HepG2 (cell line): ENCODE measurements around the gene POLN. TPM values are rescaled to one million over a fixed set of nuclear protein-coding genes. Genes with fewer than 3 reads are reported as not detected.

ENCODE experiments used
- ARNTL ChIP-seq: sonication (generic); formaldehyde crosslinking; IDR thresholded peaks from 2 replicates; pipeline ENCODE4 v1.4.0; 2020; ENCODE audit warnings: mild to moderate bottlenecking, missing genetic modification reagents
- CAMTA2 ChIP-seq: sonication (generic); formaldehyde crosslinking; IDR thresholded peaks from 2 replicates; pipeline ENCODE4 v1.4.0; 2020; ENCODE audit warnings: mild to moderate bottlenecking, missing genetic modification reagents, borderline replicate concordance
- CREB1 ChIP-seq, 2 experiments: fragments of 450-650 bp in 1 of 2; IDR thresholded peaks; 2 replicates each; pipeline ENCODE4 v1.6.1; 2016 to 2017; ENCODE audit warnings: control low read depth in 1 of 2, mild to moderate bottlenecking in 1 of 2, missing compliant biosample characterization in 1 of 2, missing genetic modification characterization in 1 of 2
- EHMT2 ChIP-seq: fragments of 200-600 bp; sonication (generic); IDR thresholded peaks from 2 replicates; pipeline ENCODE4 v1.7.0; 2017; ENCODE audit warnings: antibody characterized with exemption, low read depth, low read length, borderline replicate concordance
- GTF2F1 ChIP-seq: fragments of 150-350 bp; IDR thresholded peaks from 2 replicates; pipeline ENCODE4 v1.6.1; 2014; ENCODE audit warnings: low read length
- HNRNPL ChIP-seq: fragments of 200-400 bp; formaldehyde crosslinking; IDR thresholded peaks from 2 replicates; pipeline ENCODE4 v1.6.1; 2017; ENCODE audit warnings: mild to moderate bottlenecking, low read depth, low read length
- STAT5B ChIP-seq: sonication (generic); formaldehyde crosslinking; IDR thresholded peaks from 2 replicates; pipeline ENCODE4 v1.4.0; 2020; ENCODE audit warnings: missing genetic modification reagents
- ZMYM3 ChIP-seq: sonication (generic); formaldehyde crosslinking; IDR thresholded peaks from 2 replicates; pipeline ENCODE4 v1.5.1; 2020; ENCODE audit warnings: mild to moderate bottlenecking, missing genetic modification reagents
- ZNF556 ChIP-seq: sonication (generic); formaldehyde crosslinking; IDR thresholded peaks from 2 replicates; pipeline ENCODE4 v1.4.0; 2020; ENCODE audit warnings: mild to moderate bottlenecking, missing genetic modification reagents, borderline replicate concordance
- ZNF558 ChIP-seq: sonication (generic); formaldehyde crosslinking; IDR thresholded peaks from 2 replicates; pipeline ENCODE4 v1.9.0; 2022; ENCODE audit warnings: mild to moderate bottlenecking, missing genetic modification reagents, borderline replicate concordance
- ZNF567 ChIP-seq: sonication (generic); formaldehyde crosslinking; IDR thresholded peaks from 2 replicates; pipeline ENCODE4 v1.8.1; 2023; ENCODE audit warnings: mild to moderate bottlenecking, missing genetic modification reagents, borderline replicate concordance
- ZNF577 ChIP-seq: sonication (generic); formaldehyde crosslinking; IDR thresholded peaks from 2 replicates; pipeline ENCODE4 v1.4.0; 2020; ENCODE audit warnings: mild to moderate bottlenecking, low read depth, missing genetic modification reagents, borderline replicate concordance
- ZNF615 ChIP-seq: sonication (generic); formaldehyde crosslinking; IDR thresholded peaks from 2 replicates; pipeline ENCODE4 v1.5.0; 2020; ENCODE audit warnings: mild to moderate bottlenecking, missing genetic modification reagents, borderline replicate concordance
- ZNF781 ChIP-seq: sonication (generic); formaldehyde crosslinking; IDR thresholded peaks from 2 replicates; pipeline ENCODE4 v1.5.1; 2020; ENCODE audit warnings: borderline replicate concordance, mild to moderate bottlenecking, missing genetic modification reagents; ENCODE audit errors: not compliant biosample characterization
- ZNF790 ChIP-seq: sonication (generic); formaldehyde crosslinking; IDR thresholded peaks from 2 replicates; pipeline ENCODE4 v1.8.0; 2022; ENCODE audit warnings: missing genetic modification reagents, mild to moderate bottlenecking, borderline replicate concordance
- ZSCAN20 ChIP-seq: sonication (generic); formaldehyde crosslinking; IDR thresholded peaks from 2 replicates; pipeline ENCODE4 v1.4.0; 2020; ENCODE audit warnings: missing genetic modification reagents, mild to moderate bottlenecking, borderline replicate concordance
- ZSCAN25 ChIP-seq: sonication (generic); formaldehyde crosslinking; IDR thresholded peaks from 2 replicates; pipeline ENCODE4 v1.8.0; 2022; ENCODE audit warnings: mild to moderate bottlenecking, missing genetic modification reagents
- polyA plus RNA-seq, 8 experiments: library from polyadenylated mRNA; depleted of rRNA in 3 of 8; stranded (reverse) in 7 of 8; unstranded in 1 of 8; fragments of >200 nt; fragmentation: Illumina TruSeq in 4 of 8; extraction: Trizol in 4 of 8; gene quantifications; 2 replicates each; pipeline versions ENCODE4 v1.2.1 to v1.2.3, GENCODE V29; 2011 to 2016; ENCODE audit warnings: low read depth in 4 of 8, missing spikeins in 1 of 8, mixed read lengths in 1 of 8; ENCODE audit not compliant: insufficient read depth in 1 of 8
- total RNA-seq, 5 experiments: library from RNA; depleted of rRNA; stranded (reverse); fragments of >200 nt; fragmentation: Illumina TruSeq; extraction: Trizol; gene quantifications; 2 replicates each; pipeline ENCODE4 v1.2.3, GENCODE V29; 2016; ENCODE audit warnings: low read depth in 1 of 5
- TF ChIP-seq, protein P1 (sequence below): sonication (generic); formaldehyde crosslinking; IDR thresholded peaks from 2 replicates; pipeline ENCODE4 v1.5.0; 2020; ENCODE audit warnings: missing genetic modification reagents
- TF ChIP-seq, protein P2 (sequence below): sonication (generic); formaldehyde crosslinking; IDR thresholded peaks from 2 replicates; pipeline ENCODE4 v1.8.0; 2022; ENCODE audit warnings: missing genetic modification reagents, mild to moderate bottlenecking, inconsistent platforms, borderline replicate concordance
- TF ChIP-seq, protein P3 (sequence below): sonication (generic); formaldehyde crosslinking; IDR thresholded peaks from 2 replicates; pipeline ENCODE4 v1.9.0; 2021; ENCODE audit warnings: missing genetic modification reagents, borderline replicate concordance
- TF ChIP-seq, protein P4 (sequence below): sonication (generic); formaldehyde crosslinking; IDR thresholded peaks from 2 replicates; pipeline ENCODE4 v1.4.0; 2020; ENCODE audit warnings: mild to moderate bottlenecking, missing genetic modification reagents

Gene POLN
- total and polyA plus RNA-seq, 2 of the 13 experiments (the other 11 are each of a cell fraction or from before 2014, with no cell fraction given): 0.93 to 1.5 TPM

DNA sequence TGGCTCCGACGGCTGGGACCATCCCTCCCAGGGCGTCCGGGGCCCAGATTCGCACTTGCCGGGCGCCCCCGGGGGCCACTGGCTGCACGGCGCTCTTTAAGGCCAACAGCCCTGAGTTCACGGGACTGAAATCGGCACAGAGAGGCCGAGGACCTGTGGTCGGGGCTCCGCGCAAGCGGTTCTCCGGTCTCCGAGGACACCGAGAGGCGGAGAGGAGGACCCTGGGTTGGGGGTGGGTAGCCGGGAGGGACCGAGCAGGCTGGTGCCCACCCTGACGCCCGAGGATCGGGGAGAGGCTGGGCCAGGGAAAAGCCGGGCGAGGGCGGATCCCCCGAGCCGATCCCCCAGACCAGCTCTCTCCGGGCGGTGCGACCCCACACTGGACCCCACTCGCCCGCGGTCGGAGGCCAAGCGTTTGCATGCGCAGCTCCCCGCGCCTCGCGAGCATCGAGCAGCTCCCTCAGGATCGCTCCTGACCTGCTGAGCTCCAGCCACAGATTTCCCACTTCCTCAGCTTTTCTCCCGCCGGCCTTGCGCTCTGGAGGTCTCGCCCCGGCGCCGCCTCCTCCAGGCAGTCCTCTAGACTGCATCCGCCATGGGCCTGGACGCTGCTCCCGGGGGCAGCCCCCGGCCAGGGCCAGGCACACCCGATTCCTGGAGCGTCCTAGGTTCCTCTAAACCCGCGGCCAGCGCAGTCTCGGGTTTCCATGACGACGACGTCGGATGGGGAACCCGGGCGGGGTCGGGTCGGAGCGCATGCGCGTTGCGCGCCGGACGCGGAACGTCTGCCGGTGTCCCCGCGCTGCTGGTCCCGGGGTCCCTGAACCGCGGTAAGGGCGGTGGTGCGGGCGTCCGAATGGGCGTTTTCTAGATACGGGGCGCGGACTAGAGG lies 200.4 kb downstream of the POLN start (continued):
- TF ChIP-seq, protein P1, sequence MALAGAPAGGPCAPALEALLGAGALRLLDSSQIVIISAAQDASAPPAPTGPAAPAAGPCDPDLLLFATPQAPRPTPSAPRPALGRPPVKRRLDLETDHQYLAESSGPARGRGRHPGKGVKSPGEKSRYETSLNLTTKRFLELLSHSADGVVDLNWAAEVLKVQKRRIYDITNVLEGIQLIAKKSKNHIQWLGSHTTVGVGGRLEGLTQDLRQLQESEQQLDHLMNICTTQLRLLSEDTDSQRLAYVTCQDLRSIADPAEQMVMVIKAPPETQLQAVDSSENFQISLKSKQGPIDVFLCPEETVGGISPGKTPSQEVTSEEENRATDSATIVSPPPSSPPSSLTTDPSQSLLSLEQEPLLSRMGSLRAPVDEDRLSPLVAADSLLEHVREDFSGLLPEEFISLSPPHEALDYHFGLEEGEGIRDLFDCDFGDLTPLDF (CRISPR knock-in tag): no peak
- no peak for TF ChIP-seq ZNF790 (CRISPR knock-in tag)
- TF ChIP-seq ZMYM3 (CRISPR knock-in tag): peak; percentile 96
- TF ChIP-seq, protein P2, sequence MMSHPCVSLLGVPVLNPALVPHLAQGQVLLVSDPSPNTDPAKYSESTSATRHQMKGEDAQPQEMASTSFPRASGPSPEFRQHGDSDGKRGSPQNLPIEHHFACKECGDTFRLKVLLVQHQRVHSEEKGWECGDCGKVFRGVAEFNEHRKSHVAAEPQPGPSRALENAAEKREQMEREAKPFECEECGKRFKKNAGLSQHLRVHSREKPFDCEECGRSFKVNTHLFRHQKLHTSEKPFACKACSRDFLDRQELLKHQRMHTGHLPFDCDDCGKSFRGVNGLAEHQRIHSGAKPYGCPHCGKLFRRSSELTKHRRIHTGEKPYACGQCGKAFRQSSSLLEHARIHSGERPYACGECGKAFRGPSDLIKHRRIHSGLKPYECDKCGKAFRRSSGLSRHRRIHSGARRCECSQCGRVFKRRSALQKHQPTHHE (CRISPR knock-in tag): peak; percentile 46; the same call in 1 of the 2 replicates
- no peak for TF ChIP-seq ARNTL (CRISPR knock-in tag)
- no peak for TF ChIP-seq ZNF558 (CRISPR knock-in tag)
- TF ChIP-seq ZSCAN25: 0 out of 2 replicates have a peak, but pooled peaks have one; percentile 55
- TF ChIP-seq EHMT2: no peak
- no peak for TF ChIP-seq STAT5B (CRISPR knock-in tag)
- TF ChIP-seq ZSCAN20 (CRISPR knock-in tag): no peak
- no peak for TF ChIP-seq ZNF781 (CRISPR knock-in tag)
- no peak for TF ChIP-seq ZNF567 (CRISPR knock-in tag)
- no peak for TF ChIP-seq GTF2F1
- TF ChIP-seq, protein P3, sequence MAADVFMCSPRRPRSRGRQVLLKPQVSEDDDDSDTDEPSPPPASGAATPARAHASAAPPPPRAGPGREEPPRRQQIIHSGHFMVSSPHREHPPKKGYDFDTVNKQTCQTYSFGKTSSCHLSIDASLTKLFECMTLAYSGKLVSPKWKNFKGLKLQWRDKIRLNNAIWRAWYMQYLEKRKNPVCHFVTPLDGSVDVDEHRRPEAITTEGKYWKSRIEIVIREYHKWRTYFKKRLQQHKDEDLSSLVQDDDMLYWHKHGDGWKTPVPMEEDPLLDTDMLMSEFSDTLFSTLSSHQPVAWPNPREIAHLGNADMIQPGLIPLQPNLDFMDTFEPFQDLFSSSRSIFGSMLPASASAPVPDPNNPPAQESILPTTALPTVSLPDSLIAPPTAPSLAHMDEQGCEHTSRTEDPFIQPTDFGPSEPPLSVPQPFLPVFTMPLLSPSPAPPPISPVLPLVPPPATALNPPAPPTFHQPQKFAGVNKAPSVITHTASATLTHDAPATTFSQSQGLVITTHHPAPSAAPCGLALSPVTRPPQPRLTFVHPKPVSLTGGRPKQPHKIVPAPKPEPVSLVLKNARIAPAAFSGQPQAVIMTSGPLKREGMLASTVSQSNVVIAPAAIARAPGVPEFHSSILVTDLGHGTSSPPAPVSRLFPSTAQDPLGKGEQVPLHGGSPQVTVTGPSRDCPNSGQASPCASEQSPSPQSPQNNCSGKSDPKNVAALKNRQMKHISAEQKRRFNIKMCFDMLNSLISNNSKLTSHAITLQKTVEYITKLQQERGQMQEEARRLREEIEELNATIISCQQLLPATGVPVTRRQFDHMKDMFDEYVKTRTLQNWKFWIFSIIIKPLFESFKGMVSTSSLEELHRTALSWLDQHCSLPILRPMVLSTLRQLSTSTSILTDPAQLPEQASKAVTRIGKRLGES (CRISPR knock-in tag): peak; percentile 34; the same call in 1 of the 2 replicates
- TF ChIP-seq CREB1 (IDR thresholded peaks at IDR 0.05): no peak
- TF ChIP-seq CREB1 (CRISPR knock-in tag; IDR thresholded peaks at IDR 0.05): no peak
- no peak for TF ChIP-seq ZNF577 (CRISPR knock-in tag)
- no peak for TF ChIP-seq ZNF615 (CRISPR knock-in tag)
- peak; percentile 83; the same call in 1 of the 2 replicates for TF ChIP-seq CAMTA2 (CRISPR knock-in tag)
- TF ChIP-seq ZNF556 (CRISPR knock-in tag): no peak
- TF ChIP-seq HNRNPL: no peak
- TF ChIP-seq, protein P4, sequence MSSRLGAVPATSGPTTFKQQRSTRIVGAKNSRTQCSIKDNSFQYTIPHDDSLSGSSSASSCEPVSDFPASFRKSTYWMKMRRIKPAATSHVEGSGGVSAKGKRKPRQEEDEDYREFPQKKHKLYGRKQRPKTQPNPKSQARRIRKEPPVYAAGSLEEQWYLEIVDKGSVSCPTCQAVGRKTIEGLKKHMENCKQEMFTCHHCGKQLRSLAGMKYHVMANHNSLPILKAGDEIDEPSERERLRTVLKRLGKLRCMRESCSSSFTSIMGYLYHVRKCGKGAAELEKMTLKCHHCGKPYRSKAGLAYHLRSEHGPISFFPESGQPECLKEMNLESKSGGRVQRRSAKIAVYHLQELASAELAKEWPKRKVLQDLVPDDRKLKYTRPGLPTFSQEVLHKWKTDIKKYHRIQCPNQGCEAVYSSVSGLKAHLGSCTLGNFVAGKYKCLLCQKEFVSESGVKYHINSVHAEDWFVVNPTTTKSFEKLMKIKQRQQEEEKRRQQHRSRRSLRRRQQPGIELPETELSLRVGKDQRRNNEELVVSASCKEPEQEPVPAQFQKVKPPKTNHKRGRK (CRISPR knock-in tag): no peak
